SK-N-SH (cell line): Measurements from ENCODE around the gene MACROD2.

ENCODE experiments used
- EP300 ChIP-seq, 2 experiments: IDR thresholded peaks; 2 replicates each; pipeline versions ENCODE4 v1.4.0 to v1.6.1; 2012; ENCODE audit warnings: borderline replicate concordance in 1 of 2, low read depth in 1 of 2, low read length in 1 of 2
- EZH2phosphoT487 ChIP-seq: fragments of 200-600 bp; sonication (generic); IDR thresholded peaks from 2 replicates; pipeline ENCODE4 v1.6.1; 2017; ENCODE audit warnings: low read depth, mixed run types, mild to moderate bottlenecking, antibody characterized with exemption, moderate library complexity, borderline replicate concordance
- GABPA ChIP-seq: IDR thresholded peaks from 2 replicates; pipeline ENCODE4 v1.4.0; 2012; ENCODE audit warnings: low read depth, mild to moderate bottlenecking
- GATA2 ChIP-seq: sonication (generic); formaldehyde crosslinking; IDR thresholded peaks from 2 replicates; pipeline ENCODE4 v1.5.0; 2020; ENCODE audit warnings: mild to moderate bottlenecking, missing genetic modification reagents
- JUND ChIP-seq: IDR thresholded peaks from 2 replicates; pipeline ENCODE4 v1.4.0; 2012
- MXI1 ChIP-seq: IDR thresholded peaks from 2 replicates; pipeline ENCODE4 v1.6.1; 2012; ENCODE audit warnings: mild to moderate bottlenecking, low read depth, low read length, improper control_type of control experiment
- NFIC ChIP-seq: IDR thresholded peaks from 2 replicates; pipeline ENCODE4 v1.4.0; 2012; ENCODE audit warnings: borderline replicate concordance
- RAD21 ChIP-seq: IDR thresholded peaks from 2 replicates; pipeline ENCODE4 v1.6.1; 2012; ENCODE audit warnings: mild to moderate bottlenecking, low read length
- RCOR1 ChIP-seq: fragments of 150-350 bp; IDR thresholded peaks from 2 replicates; pipeline ENCODE4 v1.6.1; 2017; ENCODE audit warnings: antibody characterized with exemption, low read length
- RFX5 ChIP-seq: IDR thresholded peaks from 2 replicates; pipeline ENCODE4 v1.6.1; 2012; ENCODE audit warnings: mild to moderate bottlenecking, improper control_type of control experiment, low read length
- SMC3 ChIP-seq: IDR thresholded peaks from 2 replicates; pipeline ENCODE4 v1.6.1; 2012; ENCODE audit warnings: low read depth, low read length, improper control_type of control experiment
- TAF1 ChIP-seq: IDR thresholded peaks from 2 replicates; pipeline ENCODE4 v1.6.1; 2012; ENCODE audit warnings: low read depth, mild to moderate bottlenecking, low read length, moderate library complexity, borderline replicate concordance
- TF ChIP-seq, protein P1 (sequence below): fragments of 200-600 bp; sonication (generic); IDR thresholded peaks from 2 replicates; pipeline ENCODE4 v1.6.1; 2017; ENCODE audit warnings: antibody characterized with exemption, mild to moderate bottlenecking, moderate library complexity
- TF ChIP-seq, protein P2 (sequence below): fragments of 150-350 bp; IDR thresholded peaks from 2 replicates; pipeline ENCODE4 v1.6.1; 2017; ENCODE audit warnings: antibody characterized with exemption, low read length, low read depth, borderline replicate concordance

DNA sequence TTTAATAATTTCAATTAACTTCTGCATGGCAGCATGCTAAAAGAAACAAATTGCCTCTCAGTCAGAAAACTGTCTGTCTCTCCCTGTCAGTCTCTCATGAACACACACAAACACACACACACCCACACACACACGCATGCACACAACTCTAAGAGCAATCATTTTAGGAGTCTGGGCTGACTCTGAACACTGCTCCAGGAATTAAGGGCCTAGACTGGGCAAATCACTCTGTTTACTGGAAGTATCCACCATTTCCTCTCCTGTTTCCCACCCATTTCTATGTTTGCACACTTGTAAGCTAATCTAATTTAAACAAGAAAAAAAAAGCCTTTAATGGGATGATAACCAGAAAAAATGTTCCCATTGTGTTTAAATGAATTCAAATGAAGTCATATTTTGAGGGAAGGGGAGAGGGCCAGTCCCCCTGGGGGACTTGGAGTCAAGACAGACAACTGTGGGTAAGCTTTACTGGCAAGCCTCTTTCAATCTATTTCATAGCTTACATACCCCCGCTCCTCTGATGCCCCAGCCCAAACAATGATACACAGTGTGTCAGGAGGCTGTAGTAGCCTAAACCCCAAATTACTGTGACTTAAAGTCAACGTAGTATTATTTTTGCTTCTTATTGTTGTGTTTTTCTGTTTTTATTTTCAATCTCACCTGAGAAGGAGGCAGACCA is 789.9 kb downstream of the MACROD2 start:
- TF ChIP-seq SMC3 (no peak), RCOR1 (no peak), EP300 (IDR thresholded peaks at IDR 0.05; ENCODE audit: borderline replicate concordance in 1 of 2, low read depth in 1 of 2, low read length in 1 of 2) (no peak), EZH2phosphoT487 (no peak), TAF1 (no peak), GATA2 (CRISPR knock-in tag) (no peak), MXI1 (no peak), JUND (no peak), RAD21 (no peak), GABPA (no peak), RFX5 (no peak), NFIC (no peak)
- TF ChIP-seq, protein P1, sequence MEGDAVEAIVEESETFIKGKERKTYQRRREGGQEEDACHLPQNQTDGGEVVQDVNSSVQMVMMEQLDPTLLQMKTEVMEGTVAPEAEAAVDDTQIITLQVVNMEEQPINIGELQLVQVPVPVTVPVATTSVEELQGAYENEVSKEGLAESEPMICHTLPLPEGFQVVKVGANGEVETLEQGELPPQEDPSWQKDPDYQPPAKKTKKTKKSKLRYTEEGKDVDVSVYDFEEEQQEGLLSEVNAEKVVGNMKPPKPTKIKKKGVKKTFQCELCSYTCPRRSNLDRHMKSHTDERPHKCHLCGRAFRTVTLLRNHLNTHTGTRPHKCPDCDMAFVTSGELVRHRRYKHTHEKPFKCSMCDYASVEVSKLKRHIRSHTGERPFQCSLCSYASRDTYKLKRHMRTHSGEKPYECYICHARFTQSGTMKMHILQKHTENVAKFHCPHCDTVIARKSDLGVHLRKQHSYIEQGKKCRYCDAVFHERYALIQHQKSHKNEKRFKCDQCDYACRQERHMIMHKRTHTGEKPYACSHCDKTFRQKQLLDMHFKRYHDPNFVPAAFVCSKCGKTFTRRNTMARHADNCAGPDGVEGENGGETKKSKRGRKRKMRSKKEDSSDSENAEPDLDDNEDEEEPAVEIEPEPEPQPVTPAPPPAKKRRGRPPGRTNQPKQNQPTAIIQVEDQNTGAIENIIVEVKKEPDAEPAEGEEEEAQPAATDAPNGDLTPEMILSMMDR, result no peak
- TF ChIP-seq, protein P2, sequence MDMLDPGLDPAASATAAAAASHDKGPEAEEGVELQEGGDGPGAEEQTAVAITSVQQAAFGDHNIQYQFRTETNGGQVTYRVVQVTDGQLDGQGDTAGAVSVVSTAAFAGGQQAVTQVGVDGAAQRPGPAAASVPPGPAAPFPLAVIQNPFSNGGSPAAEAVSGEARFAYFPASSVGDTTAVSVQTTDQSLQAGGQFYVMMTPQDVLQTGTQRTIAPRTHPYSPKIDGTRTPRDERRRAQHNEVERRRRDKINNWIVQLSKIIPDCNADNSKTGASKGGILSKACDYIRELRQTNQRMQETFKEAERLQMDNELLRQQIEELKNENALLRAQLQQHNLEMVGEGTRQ, result no peak
